ENCODE data around the gene TAC3. TPM values are rescaled to one million over a fixed set of nuclear protein-coding genes. Genes with fewer than 3 reads are reported as not detected.
"Not testable (repeated sequence)": the region's sequence is repeated elsewhere in the genome, so short reads cannot be mapped to it uniquely, and the experiment has no call there.

The TAC3 gene
- not detected for total RNA-seq
- long read RNA-seq: 0 reads

- H3K9me3 ChIP-seq: no peaks in the 10 kb centered on the region
- H3K36me3 ChIP-seq: no peaks in the 10 kb centered on the region
- intact Hi-C loops (cut with DNase I): no loop called here
- TF ChIP-seq CTCF (IDR thresholded peaks at IDR 0.05): no peak
- ATAC-seq (peak; percentile 24), DNase-seq (no peak)
- H3K27me3 ChIP-seq: peaks cover 8% of the 10 kb centered on the region
- H3K27ac ChIP-seq: no peak within 1 kb of the TSS
- H3K4me1 ChIP-seq: no peaks in the 10 kb centered on the region
- no peak within 1 kb of the TSS for H3K4me3 ChIP-seq
Observed at GRCh38 chr12:57016348-57016747, at the start of gene TAC3. Gene TAC3 (minus strand): TSS chr12:57016529. CDS start chr12:57015797, 732 bp downstream.

DNA sequence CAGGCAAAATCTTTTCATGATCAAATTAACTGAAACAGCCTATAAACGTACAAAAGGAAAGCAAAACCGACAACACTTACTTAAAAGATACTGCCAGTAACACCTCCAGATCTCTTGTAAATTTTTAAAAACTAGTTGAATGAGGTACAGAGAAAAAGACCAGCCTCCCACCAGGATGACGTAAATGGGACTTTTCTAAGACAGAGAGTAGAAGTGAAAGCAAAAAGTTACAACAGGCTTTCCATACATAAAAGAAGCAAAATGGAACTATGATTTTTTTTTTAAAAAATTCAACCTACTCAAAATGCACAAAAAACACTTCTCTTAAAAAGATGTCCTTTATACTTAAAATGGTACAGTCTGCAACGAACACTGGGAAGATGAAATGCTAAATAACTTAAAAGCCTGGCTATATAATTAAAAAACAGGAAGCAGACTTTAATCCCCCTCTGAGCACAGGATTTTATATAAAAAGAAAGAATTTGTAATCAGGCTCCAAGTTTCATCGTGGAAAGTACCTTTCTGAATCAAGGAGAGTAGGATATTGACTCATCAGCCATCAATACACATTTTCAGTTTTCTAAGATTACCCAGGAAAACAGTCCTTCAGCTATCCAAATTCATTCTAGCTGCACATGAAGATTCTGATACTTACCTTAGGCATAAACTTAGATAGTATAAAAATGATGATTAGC is 47.8 kb upstream of the TAC3 start:
- Histone ChIP-seq H3K36me3 (peaks cover 28% of the 10 kb centered on the region), H3K4me3 (no peak overlapping the region), H3K9me3 (no peaks in the 10 kb centered on the region), H3K27ac (no peak overlapping the region), H3K4me1 (no peaks in the 10 kb centered on the region), H3K27me3 (no peaks in the 10 kb centered on the region)
- intact Hi-C loops (cut with DNase I): loop anchor here (10.0 kb wide), 1 partner anchor 121 kb away; no protein-coding TSS in a partner anchor
- DNase-seq (no peak), ATAC-seq (no peak)
- TF ChIP-seq CTCF (IDR thresholded peaks at IDR 0.05): no peak

DNA sequence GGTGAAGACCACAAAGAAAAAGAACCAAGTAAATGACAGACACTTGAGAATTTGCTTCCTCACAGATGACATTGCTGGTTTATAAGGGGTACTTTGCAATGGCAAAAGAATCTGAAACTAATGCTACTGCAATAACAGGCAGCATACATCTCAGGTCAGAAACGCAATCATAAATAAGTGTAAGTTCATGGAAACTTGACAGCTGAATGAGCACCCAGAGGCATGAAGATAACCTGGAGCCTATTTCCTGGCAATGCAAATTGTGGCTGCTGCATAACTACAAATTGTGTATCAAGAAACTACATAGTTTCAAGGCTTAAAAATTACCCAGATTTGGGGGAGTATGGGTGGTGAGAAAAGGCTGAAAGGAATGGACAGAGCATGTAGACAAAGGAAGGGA is 42.1 kb upstream of the TAC3 start:
- H3K9me3 ChIP-seq: no peaks in the 10 kb centered on the region
- no peaks in the 10 kb centered on the region for H3K4me1 ChIP-seq
- no peak for TF ChIP-seq CTCF (IDR thresholded peaks at IDR 0.05)
- ATAC-seq (no peak), DNase-seq (no peak)
- no peaks in the 10 kb centered on the region for H3K27me3 ChIP-seq
- H3K36me3 ChIP-seq: peaks cover 32% of the 10 kb centered on the region
- no peak overlapping the region for H3K27ac ChIP-seq
- H3K4me3 ChIP-seq: no peak overlapping the region
- intact Hi-C loops (cut with DNase I): no loop called here

- no peaks in the 10 kb centered on the region for H3K27me3 ChIP-seq
- intact Hi-C loops (cut with DNase I): no loop called here
- DNase-seq: no peak
- H3K4me3 ChIP-seq: no peak overlapping the region
- no peaks in the 10 kb centered on the region for H3K9me3 ChIP-seq
- TF ChIP-seq CTCF (IDR thresholded peaks at IDR 0.05): no peak
- ATAC-seq: no peak
- H3K36me3 ChIP-seq: peaks cover 30% of the 10 kb centered on the region
- peak overlapping the region; percentile 20 for H3K27ac ChIP-seq
- H3K4me1 ChIP-seq: no peaks in the 10 kb centered on the region
Observed at GRCh38 chr12:57057067-57057751, 40.9 kb upstream of the TAC3 start.

- Histone ChIP-seq H3K4me1 (no peaks in the 10 kb centered on the region), H3K9me3 (no peaks in the 10 kb centered on the region), H3K4me3 (no peak overlapping the region), H3K36me3 (peaks cover 28% of the 10 kb centered on the region), H3K27ac (no peak overlapping the region), H3K27me3 (no peaks in the 10 kb centered on the region)
- ATAC-seq (peak; percentile 56), DNase-seq (no peak)
- intact Hi-C loops (cut with DNase I): no loop called here
- TF ChIP-seq CTCF (IDR thresholded peaks at IDR 0.05): no peak
Observed at GRCh38 chr12:57055824-57056223, 39.5 kb upstream of the TAC3 start.

GRCh38 chr12:57053901-57054300 is 37.6 kb upstream of the TAC3 start:
- intact Hi-C loops (cut with DNase I); H3K4me1 ChIP-seq: not testable (repeated sequence)

GRCh38 chr12:57053146-57053545 is 36.8 kb upstream of the TAC3 start:
- H3K4me1 ChIP-seq; intact Hi-C loops (cut with DNase I); H3K4me3 ChIP-seq; H3K27ac ChIP-seq; ATAC-seq; DNase-seq; H3K9me3 ChIP-seq; H3K27me3 ChIP-seq; H3K36me3 ChIP-seq: not testable (repeated sequence)

More at GRCh38 chr12:57053901-57054300, 37.6 kb upstream of the TAC3 start:
- ATAC-seq, H3K9me3 ChIP-seq, H3K27ac ChIP-seq, H3K27me3 ChIP-seq, H3K36me3 ChIP-seq, H3K4me3 ChIP-seq, DNase-seq: not testable (repeated sequence)
